OCI-LY3 (cell line): ENCODE data around the gene ZNF862.

Source experiments
- EZH2phosphoT487 ChIP-seq: fragments of 200-600 bp; shearing (Covaris generic); IDR thresholded peaks from 2 replicates; pipeline ENCODE4 v1.6.1; 2018; ENCODE audit warnings: antibody characterized with exemption, mixed run types, low read depth
- TF ChIP-seq, protein P1 (sequence below): fragments of 200-600, 300-600 bp; sonication (generic); IDR thresholded peaks from 2 replicates; pipeline ENCODE4 v1.5.1; 2014; ENCODE audit warnings: antibody characterized with exemption, low read length, low read depth

GRCh38 chr7:149863500-149863899 is 25.3 kb downstream of the ZNF862 start:
- TF ChIP-seq, protein P1, sequence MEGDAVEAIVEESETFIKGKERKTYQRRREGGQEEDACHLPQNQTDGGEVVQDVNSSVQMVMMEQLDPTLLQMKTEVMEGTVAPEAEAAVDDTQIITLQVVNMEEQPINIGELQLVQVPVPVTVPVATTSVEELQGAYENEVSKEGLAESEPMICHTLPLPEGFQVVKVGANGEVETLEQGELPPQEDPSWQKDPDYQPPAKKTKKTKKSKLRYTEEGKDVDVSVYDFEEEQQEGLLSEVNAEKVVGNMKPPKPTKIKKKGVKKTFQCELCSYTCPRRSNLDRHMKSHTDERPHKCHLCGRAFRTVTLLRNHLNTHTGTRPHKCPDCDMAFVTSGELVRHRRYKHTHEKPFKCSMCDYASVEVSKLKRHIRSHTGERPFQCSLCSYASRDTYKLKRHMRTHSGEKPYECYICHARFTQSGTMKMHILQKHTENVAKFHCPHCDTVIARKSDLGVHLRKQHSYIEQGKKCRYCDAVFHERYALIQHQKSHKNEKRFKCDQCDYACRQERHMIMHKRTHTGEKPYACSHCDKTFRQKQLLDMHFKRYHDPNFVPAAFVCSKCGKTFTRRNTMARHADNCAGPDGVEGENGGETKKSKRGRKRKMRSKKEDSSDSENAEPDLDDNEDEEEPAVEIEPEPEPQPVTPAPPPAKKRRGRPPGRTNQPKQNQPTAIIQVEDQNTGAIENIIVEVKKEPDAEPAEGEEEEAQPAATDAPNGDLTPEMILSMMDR: no peak
- no peak for TF ChIP-seq EZH2phosphoT487
